ENCODE measurements around the gene CHST6.
"Not testable (repeated sequence)": the region's sequence is repeated elsewhere in the genome, so short reads cannot be mapped to it uniquely, and the experiment has no call there.

CHST6 gene

DNA sequence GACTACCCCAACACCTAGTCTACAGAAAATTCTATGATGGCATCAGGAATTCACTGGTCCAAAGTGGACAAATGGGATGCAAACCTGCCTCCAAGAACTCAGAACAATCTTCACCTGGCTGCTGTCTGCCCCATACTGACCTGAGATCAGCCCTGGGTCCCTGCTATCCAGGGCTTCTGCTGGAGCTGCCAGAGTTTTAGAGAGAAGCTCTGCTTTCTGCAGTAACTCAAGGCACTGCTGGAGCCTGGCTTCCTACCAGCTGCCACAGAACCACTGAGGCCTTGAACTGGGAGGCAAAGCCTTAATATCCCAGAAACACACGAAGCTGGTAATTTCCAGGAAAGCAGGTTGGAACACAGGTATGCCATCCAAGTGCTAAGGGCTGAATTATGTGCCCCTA lies 38.3 kb downstream of the CHST6 start:
- POLR2A ChIA-PET, result no interaction called here
- DNase-seq (ENCODE audit: low read depth, low spot score), result no peak
- TF ChIP-seq, protein P1, sequence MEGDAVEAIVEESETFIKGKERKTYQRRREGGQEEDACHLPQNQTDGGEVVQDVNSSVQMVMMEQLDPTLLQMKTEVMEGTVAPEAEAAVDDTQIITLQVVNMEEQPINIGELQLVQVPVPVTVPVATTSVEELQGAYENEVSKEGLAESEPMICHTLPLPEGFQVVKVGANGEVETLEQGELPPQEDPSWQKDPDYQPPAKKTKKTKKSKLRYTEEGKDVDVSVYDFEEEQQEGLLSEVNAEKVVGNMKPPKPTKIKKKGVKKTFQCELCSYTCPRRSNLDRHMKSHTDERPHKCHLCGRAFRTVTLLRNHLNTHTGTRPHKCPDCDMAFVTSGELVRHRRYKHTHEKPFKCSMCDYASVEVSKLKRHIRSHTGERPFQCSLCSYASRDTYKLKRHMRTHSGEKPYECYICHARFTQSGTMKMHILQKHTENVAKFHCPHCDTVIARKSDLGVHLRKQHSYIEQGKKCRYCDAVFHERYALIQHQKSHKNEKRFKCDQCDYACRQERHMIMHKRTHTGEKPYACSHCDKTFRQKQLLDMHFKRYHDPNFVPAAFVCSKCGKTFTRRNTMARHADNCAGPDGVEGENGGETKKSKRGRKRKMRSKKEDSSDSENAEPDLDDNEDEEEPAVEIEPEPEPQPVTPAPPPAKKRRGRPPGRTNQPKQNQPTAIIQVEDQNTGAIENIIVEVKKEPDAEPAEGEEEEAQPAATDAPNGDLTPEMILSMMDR (IDR thresholded peaks at IDR 0.05; ENCODE audit: insufficient read depth, low read length, missing control alignments), result no peak
- no peak overlapping the region for H3K4me3 ChIP-seq (ENCODE audit: low read depth, low read length)
- CTCF ChIA-PET, result interaction anchor here (0.8 to 4.3 kb wide), 6 partner anchors 8 to 61 kb away, joined by 3 to 35 read pairs (median 4); partner anchors contain the start of gene TMEM170A

DNA sequence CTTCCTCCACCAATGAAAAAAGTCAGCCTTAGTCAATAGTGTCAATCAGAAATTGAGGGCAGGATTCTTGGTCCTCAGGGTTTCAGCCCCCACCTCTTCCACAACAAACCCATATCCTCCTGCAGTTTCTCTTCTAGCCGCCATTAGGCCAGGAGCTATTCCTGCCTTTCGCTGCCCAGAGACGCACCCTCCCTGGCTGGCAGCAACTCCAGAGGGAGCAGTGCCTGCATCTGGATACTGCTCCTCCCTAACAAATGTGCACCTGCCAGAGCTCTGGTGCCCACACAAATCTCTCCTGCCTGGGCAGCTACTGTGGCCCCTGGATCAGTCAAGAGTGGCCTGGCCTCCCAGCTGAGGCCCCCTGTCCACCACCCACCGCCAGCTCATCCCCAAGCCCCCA lies 38.8 kb downstream of the CHST6 start:
- H3K4me3 ChIP-seq (ENCODE audit: low read depth, low read length); POLR2A ChIA-PET; DNase-seq (ENCODE audit: low read depth, low spot score): not testable (repeated sequence)
- CTCF ChIA-PET, result interaction anchor here (1.0 to 4.3 kb wide), 8 partner anchors 9 to 258 kb away, joined by 3 to 35 read pairs (median 4); partner anchors contain the start of gene TMEM170A

DNA sequence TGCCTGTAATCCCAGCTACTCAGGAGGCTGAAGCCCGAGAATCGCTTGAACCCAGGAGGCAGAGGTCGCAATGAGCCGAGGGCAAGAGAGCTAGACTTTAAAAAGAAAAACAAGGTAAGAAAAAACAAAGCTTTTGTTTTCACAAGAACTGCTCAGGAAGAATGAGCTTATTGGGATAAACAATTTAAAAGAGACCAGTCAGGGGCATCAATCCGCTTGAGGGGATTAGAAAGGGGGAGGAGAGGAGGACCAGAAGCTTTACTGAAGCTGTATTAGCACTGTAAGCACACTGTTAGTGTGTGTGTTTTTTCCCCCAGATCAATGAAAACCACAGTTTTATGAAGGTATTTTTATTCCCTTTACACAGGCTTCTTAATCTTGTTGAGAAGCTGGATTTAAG lies 39.6 kb downstream of the CHST6 start:
- no peak for DNase-seq (ENCODE audit: low read depth, low spot score)
- no peak overlapping the region for H3K4me3 ChIP-seq (ENCODE audit: low read depth, low read length)
- CTCF ChIA-PET, result interaction anchor here (1.0 to 4.3 kb wide), 6 partner anchors 9 to 257 kb away, joined by 4 to 35 read pairs (median 5); partner anchors contain the start of gene TMEM170A
- TF ChIP-seq, protein P1 (IDR thresholded peaks at IDR 0.05; ENCODE audit: insufficient read depth, low read length, missing control alignments), result no peak
- POLR2A ChIA-PET, result no interaction called here

DNA sequence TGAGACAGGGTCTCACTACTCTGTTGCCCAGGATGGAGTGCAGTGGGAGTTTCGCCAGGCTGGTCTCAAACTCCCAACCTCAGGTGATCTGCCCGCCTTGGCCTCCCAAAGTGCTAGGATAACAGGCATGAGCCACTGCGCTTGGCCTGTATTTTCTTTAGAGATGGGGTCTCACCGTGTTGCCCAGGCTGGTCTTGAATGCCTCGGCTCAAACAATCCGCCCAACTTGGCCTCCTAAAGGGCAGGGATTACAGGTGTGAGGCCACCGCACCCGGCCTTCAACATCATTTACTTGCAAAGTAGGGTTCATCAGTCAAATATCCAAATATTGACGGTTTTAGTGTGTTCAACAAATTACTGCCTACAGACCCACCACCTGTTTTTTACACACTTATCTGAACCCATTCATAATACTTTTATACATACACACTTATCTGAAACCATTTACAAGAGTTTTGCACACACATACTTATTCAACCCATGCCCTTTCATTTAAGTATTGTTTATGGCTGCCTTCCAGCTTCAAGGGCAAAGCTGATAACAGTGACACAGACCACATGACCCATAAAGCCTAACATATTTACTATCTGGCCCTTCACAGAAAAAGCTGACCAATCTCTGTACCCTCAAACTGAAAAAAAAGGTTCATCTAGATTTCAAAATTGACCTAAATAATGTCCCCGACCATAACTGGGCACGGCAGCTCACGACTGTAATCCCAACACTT lies 42.6 kb downstream of the CHST6 start:
- TF ChIP-seq, protein P1 (IDR thresholded peaks at IDR 0.05; ENCODE audit: insufficient read depth, low read length, missing control alignments), result no peak
- CTCF ChIA-PET, result interaction anchor here (1.0 to 4.3 kb wide), 7 partner anchors 9 to 253 kb away, joined by 4 to 35 read pairs (median 4); partner anchors contain the start of genes CFDP1 and TMEM170A
- POLR2A ChIA-PET, result no interaction called here
- H3K4me3 ChIP-seq (ENCODE audit: low read depth, low read length), result no peak overlapping the region
- DNase-seq (ENCODE audit: low read depth, low spot score), result no peak

DNA sequence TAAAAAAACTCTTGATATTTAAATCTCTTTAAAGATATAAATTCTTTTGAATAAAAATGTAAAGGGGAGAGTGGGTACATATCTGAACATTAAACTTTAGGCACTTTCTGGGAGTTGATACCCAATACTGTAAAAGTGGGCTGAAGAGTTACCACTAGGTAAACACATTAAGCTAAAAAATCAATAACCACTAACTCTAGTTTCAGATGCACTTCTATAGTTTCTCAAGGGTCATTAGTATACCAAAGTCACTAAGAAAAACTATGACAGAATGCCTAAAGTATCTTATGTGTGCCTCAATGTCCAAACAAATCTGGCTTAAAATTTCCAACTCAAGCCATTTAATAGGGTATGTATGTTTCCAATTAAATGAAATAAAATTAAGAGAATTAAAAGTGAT lies 48.8 kb downstream of the CHST6 start:
- H3K4me3 ChIP-seq (ENCODE audit: low read depth, low read length), result no peak overlapping the region
- TF ChIP-seq, protein P1 (IDR thresholded peaks at IDR 0.05; ENCODE audit: insufficient read depth, low read length, missing control alignments), result no peak
- CTCF ChIA-PET, result interaction anchor here (1.0 to 5.7 kb wide), 4 partner anchors 10 to 175 kb away, joined by 3 to 34 read pairs (median 4); partner anchors contain the start of gene TMEM170A
- no peak for DNase-seq (ENCODE audit: low read depth, low spot score)
- POLR2A ChIA-PET, result no interaction called here

DNA sequence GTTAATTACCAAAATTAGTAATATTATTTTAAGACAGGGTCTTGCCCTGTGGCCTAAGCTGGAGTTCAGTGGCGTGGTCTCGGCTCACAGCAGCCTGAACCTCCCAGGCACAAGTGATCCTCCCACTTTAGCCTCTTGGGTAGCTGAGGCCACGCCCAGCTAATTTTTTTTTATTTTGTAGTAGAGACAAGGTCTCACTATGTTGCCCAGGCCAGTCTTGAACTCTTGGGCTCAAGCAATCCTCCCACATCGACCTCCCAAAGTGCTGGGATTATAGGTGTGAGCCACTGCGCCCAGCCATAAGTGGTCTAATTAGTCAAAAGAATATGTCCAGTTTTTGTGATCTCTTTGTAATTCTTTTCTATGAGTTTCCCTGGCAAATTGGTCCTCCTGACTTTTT lies 49.9 kb downstream of the CHST6 start:
- H3K4me3 ChIP-seq (ENCODE audit: low read depth, low read length), result no peak overlapping the region
- TF ChIP-seq, protein P1 (IDR thresholded peaks at IDR 0.05; ENCODE audit: insufficient read depth, low read length, missing control alignments), result no peak
- ChIA-PET POLR2A (no interaction called here), CTCF (interaction anchor here (1.0 to 3.7 kb wide), 8 partner anchors 11 to 246 kb away, joined by 3 to 20 read pairs (median 6); partner anchors contain the start of genes CFDP1 and TMEM170A)
- DNase-seq (ENCODE audit: low read depth, low spot score), result no peak
